Erythroblast (primary cell): Measurements from ENCODE around the gene CCDC122.

Experiments used
- DNase-seq, 2 experiments: peaks; one replicate each; lab custom pipeline; 2025; lab: John Stamatoyannopoulos, UW
- GATA1 ChIP-seq: IDR thresholded peaks from 2 replicates; pipeline ENCODE4 v1.6.1; 2011; ENCODE audit warnings: low read depth, mild to moderate bottlenecking, control low read depth, low read length, moderate library complexity
- POLR2A ChIP-seq: IDR thresholded peaks from 2 replicates; pipeline ENCODE4 v1.6.1; 2011; ENCODE audit warnings: mild to moderate bottlenecking, low read length

The CCDC122 gene

GRCh38 chr13:43805681-43806128 lies 73.8 kb downstream of the CCDC122 start:
- no peak for DNase-seq
- TF ChIP-seq POLR2A (no peak), GATA1 (no peak)

- no peak for TF ChIP-seq GATA1
- TF ChIP-seq POLR2A: no peak
- no peak for DNase-seq
Observed at GRCh38 chr13:43805071-43805468, 74.5 kb downstream of the CCDC122 start.

GRCh38 chr13:43804461-43805070 lies 75.0 kb downstream of the CCDC122 start:
- TF ChIP-seq GATA1: no peak
- TF ChIP-seq POLR2A: no peak
- peak; percentile 43 to 65 for DNase-seq

- no peak for TF ChIP-seq POLR2A
- no peak for TF ChIP-seq GATA1
- no peak for DNase-seq
Observed at GRCh38 chr13:43802511-43802910, 77.0 kb downstream of the CCDC122 start.

- TF ChIP-seq GATA1: no peak
- no peak for TF ChIP-seq POLR2A
- DNase-seq: no peak
Observed at GRCh38 chr13:43800828-43801227, 78.7 kb downstream of the CCDC122 start.

DNA sequence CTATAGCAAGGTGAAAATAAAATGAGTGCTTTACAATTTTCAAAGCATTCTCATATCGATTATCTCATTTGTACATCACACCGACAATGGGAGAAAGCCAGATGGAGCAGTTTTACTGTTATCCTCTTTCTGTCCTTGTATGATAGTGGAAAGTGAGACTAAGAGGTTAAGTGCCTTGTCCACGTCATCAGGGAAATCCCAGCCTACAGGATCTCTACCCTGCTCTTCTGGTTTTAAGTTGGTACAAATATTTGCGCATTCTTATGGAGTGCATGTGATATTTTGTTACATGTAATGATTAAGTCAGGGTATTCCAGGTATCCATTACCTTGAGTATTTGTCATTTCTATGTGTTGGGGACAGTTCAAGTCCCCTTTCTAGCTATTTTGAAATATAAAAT lies 80.3 kb downstream of the CCDC122 start:
- DNase-seq: no peak
- TF ChIP-seq GATA1: no peak
- no peak for TF ChIP-seq POLR2A

DNA sequence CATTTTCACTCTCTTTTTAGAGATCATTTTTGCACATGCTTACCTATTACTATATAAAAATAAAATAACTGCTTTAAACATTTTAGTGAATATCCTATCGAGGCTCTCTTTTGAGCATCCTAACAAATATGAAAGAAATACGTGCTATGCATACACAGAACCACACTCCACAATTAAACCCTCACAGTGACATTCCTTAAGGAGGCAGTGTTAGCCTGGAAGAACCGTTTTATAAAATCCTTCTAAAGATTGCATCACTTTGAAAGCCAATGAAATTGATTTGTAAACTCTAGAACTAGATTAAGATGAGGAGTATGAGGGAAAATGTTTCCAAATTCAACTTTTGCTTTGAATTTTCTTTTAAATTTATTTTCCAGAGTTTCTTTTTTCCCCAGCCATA lies 81.7 kb downstream of the CCDC122 start:
- TF ChIP-seq GATA1: no peak
- TF ChIP-seq POLR2A: no peak
- DNase-seq: no peak

GRCh38 chr13:43797159-43797558 lies 82.4 kb downstream of the CCDC122 start:
- DNase-seq: no peak
- no peak for TF ChIP-seq POLR2A
- no peak for TF ChIP-seq GATA1

- no peak for TF ChIP-seq POLR2A
- no peak for TF ChIP-seq GATA1
- no peak for DNase-seq
Observed at GRCh38 chr13:43794416-43794815, 85.1 kb downstream of the CCDC122 start.

DNA sequence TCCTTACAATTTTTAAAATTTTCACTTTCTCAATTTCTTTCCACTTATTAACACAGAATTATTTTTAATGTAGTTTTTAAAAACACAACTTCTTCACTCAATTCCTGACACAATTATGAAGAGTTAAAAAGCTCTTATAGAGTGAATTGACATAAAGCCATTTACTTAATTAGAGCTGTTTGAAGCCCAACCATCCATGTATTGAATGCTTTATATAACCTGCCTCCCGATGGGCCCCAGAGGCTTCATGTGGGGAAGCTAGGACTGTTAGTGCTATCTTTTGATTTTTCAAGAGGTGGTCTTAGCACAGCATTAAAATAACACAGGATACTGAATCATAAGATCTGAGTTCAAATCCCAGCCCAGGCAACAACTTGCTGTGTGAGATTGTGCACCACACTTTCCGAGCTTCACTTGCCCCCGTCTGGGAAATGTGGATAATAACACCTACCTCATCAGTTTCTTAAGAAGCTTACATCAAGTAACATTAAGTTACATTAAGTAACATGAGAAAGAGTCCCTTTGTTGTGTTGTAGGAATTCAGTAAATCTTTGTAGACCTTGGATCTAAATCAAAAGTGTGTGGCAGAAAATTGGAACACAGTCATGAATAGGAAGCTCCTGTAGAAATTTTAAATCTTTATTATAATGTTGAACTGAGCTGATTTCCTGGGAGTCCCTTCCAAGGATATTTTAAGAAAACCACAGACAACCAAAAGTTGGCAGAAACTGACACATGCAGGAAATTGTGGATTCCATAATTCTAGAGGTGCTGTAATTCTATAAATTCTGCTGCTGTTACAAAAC lies 87.3 kb downstream of the CCDC122 start:
- no peak for DNase-seq
- TF ChIP-seq POLR2A: no peak
- no peak for TF ChIP-seq GATA1

GRCh38 chr13:43787997-43788396 lies 91.5 kb downstream of the CCDC122 start:
- peak; percentile 4 to 15 for DNase-seq
- TF ChIP-seq GATA1 (no peak), POLR2A (no peak)

GRCh38 chr13:43787518-43787891 lies 92.0 kb downstream of the CCDC122 start:
- TF ChIP-seq GATA1: no peak
- TF ChIP-seq POLR2A: no peak
- no peak for DNase-seq

DNA sequence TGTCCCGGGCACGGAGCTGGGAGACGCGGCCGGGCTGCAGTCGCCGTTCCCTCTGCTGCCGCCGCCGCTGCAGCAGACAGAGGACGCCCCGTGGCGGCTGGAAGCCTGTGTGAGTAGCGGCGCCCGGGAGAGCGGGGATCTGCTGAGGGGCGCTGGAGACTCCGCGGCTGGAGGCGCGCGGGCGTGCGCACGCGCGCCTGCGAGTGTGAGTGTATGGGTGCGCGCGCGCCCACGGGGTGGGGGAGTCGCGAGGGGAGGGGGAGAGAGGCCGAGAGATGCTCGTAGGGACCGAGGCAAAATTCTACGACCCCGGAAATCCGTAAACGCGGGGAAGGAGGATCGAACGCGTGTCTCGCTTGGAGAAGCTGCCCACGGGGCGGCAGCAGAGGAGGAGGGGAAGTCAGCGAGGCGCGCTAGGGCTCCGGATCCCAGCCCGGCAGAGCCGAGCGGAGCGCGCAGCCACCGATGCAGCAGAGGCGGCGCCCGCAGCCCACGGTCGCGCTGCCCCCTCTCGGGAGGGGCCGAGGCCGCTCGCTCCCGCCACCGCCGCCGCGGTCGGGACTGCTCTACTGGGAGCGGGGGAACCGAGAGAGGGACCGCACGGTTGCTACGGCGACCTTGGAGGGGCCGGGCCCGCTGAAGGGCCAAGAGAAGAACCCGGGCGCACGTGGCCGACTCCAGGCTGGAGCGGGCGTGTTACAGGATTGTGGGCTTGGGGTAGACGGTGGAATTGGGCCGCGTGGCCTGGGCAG lies 92.6 kb downstream of the CCDC122 start, which contains the start of gene ENOX1:
ENOX1 (minus strand) TSS at position 207 of the 752 bp plus-strand sequence.
- DNase-seq: peak; percentile 23 to 46
- TF ChIP-seq GATA1 (no peak), POLR2A (no peak)

DNA sequence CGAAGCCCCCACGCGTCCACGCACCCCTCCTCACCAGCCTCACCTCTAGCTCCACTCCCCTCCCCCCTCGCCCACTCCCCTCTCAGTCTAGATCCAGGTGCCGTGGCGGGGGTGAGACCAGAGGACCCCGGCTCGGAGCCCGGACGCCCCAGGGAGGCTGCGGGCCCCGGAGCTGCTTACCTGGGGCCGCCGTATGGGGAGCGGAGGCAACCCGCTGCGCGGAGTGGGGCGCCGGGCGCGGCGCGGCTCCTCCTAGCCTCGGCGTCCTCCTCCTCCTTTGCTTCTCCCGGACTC lies 93.1 kb downstream of the CCDC122 start:
- DNase-seq: no peak
- TF ChIP-seq POLR2A (no peak), GATA1 (no peak)
